Loucy (cell line): ENCODE data around the gene PDE10A.
"Not testable (repeated sequence)": the region's sequence is repeated elsewhere in the genome, so short reads cannot be mapped to it uniquely, and the experiment has no call there.

ENCODE experiments used
- EZH2phosphoT487 ChIP-seq: fragments of 200-600 bp; IDR thresholded peaks from 2 replicates; pipeline ENCODE4 v1.6.1; 2018; ENCODE audit warnings: antibody characterized with exemption, mild to moderate bottlenecking, moderate library complexity, borderline replicate concordance
- TF ChIP-seq, protein P1 (sequence below): fragments of 200-600 bp; sonication (generic); conservative IDR thresholded peaks from 2 replicates; pipeline ENCODE4 v1.5.1; 2014; ENCODE audit warnings: mild to moderate bottlenecking, antibody characterized with exemption, low read length

DNA sequence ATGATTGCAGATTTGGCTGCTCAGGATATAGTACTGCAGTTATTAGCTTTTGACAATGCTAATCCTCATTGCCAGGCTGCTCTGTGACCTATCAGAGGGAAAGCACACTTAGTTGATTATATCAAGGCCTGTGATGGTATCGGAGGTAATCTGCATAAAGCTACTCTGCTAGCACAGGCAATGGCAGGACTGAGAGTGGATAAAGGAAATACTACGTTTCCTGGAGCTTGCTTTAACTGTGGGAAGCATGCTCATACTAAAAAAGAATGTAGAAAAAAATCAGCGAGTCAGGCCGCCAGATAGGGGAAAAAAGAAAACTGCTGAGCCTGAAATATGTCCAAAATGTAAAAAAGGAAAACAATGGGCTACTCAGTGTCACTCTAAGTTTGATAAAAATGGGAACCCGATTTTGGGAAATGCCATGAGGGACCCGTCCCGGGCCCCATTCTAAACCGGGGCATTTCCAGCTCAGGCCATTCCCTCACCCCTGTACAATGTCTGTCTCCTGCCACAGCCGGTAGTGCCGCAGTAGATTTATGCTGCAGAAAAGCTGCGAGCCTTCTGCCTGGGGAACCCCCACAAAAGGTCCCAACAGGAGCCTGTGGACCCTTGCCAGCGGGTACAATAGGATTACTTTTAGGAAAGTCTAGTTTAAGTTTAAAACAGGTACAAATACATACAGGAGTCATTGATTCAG lies 203.3 kb downstream of the PDE10A start:
- TF ChIP-seq, protein P1, sequence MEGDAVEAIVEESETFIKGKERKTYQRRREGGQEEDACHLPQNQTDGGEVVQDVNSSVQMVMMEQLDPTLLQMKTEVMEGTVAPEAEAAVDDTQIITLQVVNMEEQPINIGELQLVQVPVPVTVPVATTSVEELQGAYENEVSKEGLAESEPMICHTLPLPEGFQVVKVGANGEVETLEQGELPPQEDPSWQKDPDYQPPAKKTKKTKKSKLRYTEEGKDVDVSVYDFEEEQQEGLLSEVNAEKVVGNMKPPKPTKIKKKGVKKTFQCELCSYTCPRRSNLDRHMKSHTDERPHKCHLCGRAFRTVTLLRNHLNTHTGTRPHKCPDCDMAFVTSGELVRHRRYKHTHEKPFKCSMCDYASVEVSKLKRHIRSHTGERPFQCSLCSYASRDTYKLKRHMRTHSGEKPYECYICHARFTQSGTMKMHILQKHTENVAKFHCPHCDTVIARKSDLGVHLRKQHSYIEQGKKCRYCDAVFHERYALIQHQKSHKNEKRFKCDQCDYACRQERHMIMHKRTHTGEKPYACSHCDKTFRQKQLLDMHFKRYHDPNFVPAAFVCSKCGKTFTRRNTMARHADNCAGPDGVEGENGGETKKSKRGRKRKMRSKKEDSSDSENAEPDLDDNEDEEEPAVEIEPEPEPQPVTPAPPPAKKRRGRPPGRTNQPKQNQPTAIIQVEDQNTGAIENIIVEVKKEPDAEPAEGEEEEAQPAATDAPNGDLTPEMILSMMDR, result not testable (repeated sequence)
- not testable (repeated sequence) for TF ChIP-seq EZH2phosphoT487
